Breast epithelium (tissue), 3 donors: ENCODE results near the gene RNU2-63P.

Experiments used
- POLR2A ChIP-seq: fragments of 450-650 bp; IDR thresholded peaks from one replicate; pipeline ENCODE4 v1.6.1; 2016; ENCODE audit warnings: antibody characterized with exemption, mild to moderate bottlenecking, moderate library complexity
- POLR2AphosphoS5 ChIP-seq, 3 donors: sonication (generic); formaldehyde crosslinking; IDR thresholded peaks; one replicate each; pipeline ENCODE4 v1.6.1; 2017; ENCODE audit warnings: antibody characterized with exemption in 3 of 3
- TF ChIP-seq, protein P1 (sequence below), 3 donors: fragments of 450-650 bp; IDR thresholded peaks; one replicate each; pipeline ENCODE4 v1.5.1; 2016 to 2017; ENCODE audit warnings: antibody characterized with exemption in 3 of 3, mild to moderate bottlenecking in 3 of 3, moderate library complexity in 3 of 3

DNA sequence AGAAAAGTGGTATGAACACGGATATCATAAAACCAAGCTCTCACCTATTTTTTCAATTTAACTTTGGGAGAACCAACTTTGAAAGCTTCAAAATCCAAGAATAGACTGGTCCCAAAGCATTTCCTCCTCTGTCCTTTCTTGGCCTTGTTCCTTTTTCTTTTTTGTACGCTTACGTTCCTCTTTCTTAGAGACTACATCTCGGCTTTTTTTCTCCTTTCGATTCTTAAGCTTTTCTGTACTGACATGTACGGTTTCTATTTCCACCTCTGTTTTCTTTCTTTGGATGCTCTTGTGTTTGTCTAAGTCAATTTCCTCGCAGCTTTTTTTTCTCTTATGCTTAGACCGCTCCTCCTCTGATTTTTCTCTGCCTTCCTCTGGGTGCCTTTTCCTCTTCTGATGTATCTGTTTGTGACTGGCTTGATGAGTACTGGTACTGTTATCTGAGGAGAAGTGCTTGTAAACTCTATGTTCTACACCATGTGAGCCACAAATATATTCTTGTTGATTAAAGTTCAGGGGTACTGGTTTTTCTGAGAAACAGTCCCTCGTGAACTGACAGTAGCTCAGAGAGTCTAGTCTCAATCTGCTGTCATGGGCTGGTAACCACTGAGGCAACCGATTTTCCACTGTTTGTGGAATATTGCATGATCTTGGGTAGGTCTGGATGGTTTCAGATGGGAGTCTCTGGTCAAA lies 11.5 kb upstream of the RNU2-63P start:
- TF ChIP-seq, protein P1, sequence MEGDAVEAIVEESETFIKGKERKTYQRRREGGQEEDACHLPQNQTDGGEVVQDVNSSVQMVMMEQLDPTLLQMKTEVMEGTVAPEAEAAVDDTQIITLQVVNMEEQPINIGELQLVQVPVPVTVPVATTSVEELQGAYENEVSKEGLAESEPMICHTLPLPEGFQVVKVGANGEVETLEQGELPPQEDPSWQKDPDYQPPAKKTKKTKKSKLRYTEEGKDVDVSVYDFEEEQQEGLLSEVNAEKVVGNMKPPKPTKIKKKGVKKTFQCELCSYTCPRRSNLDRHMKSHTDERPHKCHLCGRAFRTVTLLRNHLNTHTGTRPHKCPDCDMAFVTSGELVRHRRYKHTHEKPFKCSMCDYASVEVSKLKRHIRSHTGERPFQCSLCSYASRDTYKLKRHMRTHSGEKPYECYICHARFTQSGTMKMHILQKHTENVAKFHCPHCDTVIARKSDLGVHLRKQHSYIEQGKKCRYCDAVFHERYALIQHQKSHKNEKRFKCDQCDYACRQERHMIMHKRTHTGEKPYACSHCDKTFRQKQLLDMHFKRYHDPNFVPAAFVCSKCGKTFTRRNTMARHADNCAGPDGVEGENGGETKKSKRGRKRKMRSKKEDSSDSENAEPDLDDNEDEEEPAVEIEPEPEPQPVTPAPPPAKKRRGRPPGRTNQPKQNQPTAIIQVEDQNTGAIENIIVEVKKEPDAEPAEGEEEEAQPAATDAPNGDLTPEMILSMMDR (IDR thresholded peaks at IDR 0.05) = no peak
- no peak for TF ChIP-seq POLR2A
- no peak for TF ChIP-seq POLR2AphosphoS5 (IDR thresholded peaks at IDR 0.05)
